IPS-15b (cell line): ENCODE measurements around the gene TPPP2.
A peak's percentile ranks its signal among the peaks of the same experiment; 100 is the strongest.

Experiments
- H3K27me3 ChIP-seq: one replicate; pipeline ENCODE4 v1.6.1; 2013; ENCODE audit warnings: low read length; ENCODE audit not compliant: control insufficient read depth, insufficient read depth
- H3K36me3 ChIP-seq: one replicate; pipeline ENCODE4 v1.6.1; 2013; ENCODE audit warnings: low read length; ENCODE audit not compliant: control insufficient read depth, insufficient read depth
- H3K4me1 ChIP-seq: one replicate; pipeline ENCODE4 v1.6.1; 2013; ENCODE audit warnings: mild to moderate bottlenecking, low read length; ENCODE audit not compliant: control insufficient read depth, insufficient read depth
- H3K4me3 ChIP-seq: one replicate; pipeline ENCODE4 v1.5.1; 2013; ENCODE audit warnings: low read depth, low read length
- H3K9ac ChIP-seq: one replicate; pipeline ENCODE4 v1.6.1; 2013; ENCODE audit warnings: low read depth, mild to moderate bottlenecking, low read length
- H3K9me3 ChIP-seq: one replicate; pipeline ENCODE4 v1.6.1; 2013; ENCODE audit warnings: mild to moderate bottlenecking, low read length; ENCODE audit not compliant: control insufficient read depth, insufficient read depth

The TPPP2 gene

DNA sequence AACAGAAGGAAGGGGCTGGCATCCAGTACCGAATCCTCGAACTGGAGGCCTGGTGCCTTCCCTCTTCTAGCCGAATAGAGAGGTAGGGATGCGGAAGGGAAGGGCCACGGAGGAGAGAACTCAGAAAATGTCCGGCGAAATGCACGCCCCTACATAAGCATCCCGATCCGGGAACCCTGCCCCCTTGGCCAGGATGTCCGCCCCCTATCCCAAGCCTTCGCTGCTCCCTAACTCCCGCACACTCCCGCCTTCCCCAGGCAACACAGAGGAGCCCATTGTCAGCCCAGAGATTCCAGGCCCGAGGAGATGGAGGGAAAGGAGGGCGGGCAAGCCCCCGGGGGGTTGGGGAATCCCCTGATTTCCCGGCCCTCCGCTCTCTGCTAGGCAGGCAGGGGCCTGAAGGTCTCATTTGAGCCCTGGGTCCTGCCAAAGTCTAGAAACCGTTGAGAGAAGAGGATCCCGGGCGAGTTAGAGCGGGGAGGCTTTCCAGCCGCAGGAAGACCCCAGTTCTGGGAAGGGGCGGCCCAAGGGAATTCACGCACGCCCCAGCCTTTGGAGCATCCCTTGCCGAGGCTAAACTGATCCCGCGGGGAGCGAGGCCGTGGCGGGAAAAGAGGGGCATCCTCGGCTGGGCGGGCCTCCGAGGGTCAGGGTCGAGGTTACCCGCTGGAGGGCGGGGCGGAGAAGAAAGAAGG, 39.5 kb downstream of the TPPP2 start:
- Histone ChIP-seq H3K4me3 (peak overlapping the region; percentile 84), H3K9me3 (no peaks in the 10 kb centered on the region), H3K36me3 (no peaks in the 10 kb centered on the region), H3K27me3 (peaks cover 39% of the 10 kb centered on the region), H3K4me1 (peaks cover 8% of the 10 kb centered on the region), H3K9ac (peak overlapping the region; percentile 60)

DNA sequence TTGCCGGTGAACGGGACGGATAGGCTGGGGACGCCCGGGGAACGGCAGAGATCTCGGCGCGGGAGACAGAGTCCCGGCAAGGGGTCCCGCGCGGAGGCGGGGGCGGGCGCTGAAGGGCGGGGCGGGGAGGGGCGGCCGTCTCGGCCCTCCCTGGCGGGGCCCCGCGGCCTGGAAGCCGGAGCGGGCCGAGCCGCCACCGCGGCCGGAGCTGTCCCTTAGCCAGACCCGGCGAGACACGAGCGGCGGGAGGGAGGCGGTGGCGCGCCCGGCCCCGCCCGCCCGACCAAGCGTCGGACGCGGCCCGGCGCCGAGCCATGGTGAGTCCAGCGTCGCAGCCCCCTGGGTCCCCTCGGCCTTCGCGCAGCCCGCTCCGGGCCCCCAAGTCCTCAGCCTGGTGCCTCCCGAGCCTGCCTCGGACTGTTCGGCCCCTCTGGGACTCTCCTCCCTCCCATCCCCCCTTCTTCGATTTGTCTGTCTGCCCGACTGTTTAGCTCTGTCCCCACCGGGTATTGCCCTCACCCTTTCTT, 40.1 kb downstream of the TPPP2 start, which contains the start of gene ARHGEF40:
ARHGEF40 (plus strand) TSS at position 222 of the 527 bp plus-strand sequence; CDS start at position 315, 93 bp downstream.
- peaks cover 39% of the 10 kb centered on the region for H3K27me3 ChIP-seq
- peaks cover 8% of the 10 kb centered on the region for H3K4me1 ChIP-seq

DNA sequence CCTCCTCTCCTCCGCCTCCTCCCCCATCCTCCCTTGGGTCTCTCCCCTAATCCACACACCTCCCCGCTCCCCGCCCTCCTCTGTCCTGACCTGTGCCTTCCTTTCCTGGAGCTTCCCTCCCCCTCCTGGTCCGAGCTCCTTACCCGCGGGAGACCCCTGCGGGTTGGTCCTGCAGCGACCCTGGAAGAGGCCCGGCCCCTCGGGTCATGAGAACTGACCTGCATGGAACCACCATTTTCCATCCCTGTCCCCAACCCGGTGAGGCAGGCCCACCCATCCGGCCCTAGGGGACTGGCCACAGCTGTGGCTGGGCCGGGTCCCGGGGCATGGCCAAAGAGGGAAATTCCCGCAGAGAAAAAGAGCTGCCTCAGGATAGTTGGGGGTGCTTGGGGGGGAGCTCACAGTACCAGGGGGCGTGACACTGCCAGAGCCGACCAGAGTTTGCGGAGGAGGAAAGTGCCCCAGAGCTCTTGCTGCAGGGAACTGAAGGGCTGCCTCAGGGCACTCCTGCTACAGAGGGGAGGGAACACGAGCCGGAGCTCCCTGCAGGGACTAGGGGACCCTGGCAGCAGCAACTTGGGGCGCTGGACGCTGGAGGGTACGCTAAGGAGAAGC, 40.7 kb downstream of the TPPP2 start:
- peaks cover 8% of the 10 kb centered on the region for H3K4me1 ChIP-seq
- H3K4me3 ChIP-seq = peak overlapping the region; percentile 84

More for the DNA sequence above, 40.1 kb downstream of the TPPP2 start, which contains the start of gene ARHGEF40:
- Histone ChIP-seq H3K4me3 (peak within 1 kb of the TSS; percentile 84), H3K9me3 (no peaks in the 10 kb centered on the region), H3K9ac (peak within 1 kb of the TSS; percentile 71), H3K36me3 (peaks cover 4% of the 10 kb centered on the region)

DNA sequence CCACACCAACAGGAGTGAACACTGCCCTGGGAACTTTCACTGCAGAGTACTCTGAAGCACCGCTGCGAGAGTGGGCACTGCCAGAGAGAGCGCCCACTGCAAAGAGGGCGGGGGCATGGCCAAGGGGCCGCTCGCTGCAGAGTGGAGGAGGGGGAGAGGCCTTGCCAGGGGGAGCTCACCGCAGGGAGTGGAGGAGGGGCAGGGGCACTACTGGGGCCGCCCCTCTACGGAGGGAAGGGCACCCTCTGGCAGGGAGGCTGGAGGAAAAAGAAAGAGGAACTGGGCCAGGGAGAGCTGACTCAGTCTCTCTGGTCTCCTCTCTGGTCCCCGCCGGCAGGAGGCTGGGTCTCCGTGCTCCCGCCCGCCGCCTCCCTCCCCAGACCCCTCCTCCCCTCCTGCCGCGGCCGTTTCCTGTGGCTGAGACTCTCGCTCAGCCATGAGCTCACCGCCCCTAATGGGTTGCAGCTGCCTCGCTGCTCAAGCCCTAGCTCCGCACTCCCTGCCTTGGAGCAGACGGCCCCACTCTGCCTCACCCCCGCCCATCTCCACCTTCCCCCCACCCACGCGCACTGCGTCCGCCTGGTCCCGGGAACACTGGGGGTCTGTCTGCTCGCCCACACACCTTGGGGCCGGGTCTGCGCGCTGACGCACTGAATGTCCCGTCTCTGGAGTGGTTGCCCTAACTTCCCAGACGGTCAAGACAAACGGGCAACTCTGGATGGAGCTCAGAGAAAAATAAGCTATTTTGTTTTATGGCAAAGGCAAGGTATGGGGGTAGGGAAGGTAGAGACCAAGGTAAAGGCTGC, 41.4 kb downstream of the TPPP2 start:
- H3K9me3 ChIP-seq = no peaks in the 10 kb centered on the region

More for the DNA sequence above, 40.7 kb downstream of the TPPP2 start:
- Histone ChIP-seq H3K9me3 (no peaks in the 10 kb centered on the region), H3K27me3 (peaks cover 39% of the 10 kb centered on the region), H3K36me3 (peaks cover 6% of the 10 kb centered on the region), H3K9ac (peak overlapping the region; percentile 71)

DNA sequence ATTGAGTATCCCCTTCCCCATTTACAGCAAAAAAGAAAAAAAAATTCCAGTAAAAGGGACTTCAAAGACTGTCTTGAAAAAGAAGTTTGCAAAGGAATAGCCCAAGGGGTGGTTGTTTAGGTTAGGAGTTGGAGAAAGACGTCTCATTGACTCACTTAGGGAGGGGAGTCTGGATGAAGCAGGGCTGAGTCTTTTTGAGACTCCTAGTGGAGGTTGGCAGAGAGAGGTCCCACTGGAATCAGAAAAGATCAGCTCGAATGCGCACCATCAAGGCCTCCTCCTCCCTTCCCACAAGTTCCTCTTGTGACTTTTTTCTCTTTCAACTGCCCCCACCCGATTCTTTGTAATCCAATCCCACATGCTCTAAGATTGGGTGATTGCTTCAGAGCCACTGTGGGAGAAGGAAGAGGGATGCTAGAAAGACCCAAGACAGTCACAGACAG, 42.0 kb downstream of the TPPP2 start:
- no peaks in the 10 kb centered on the region for H3K9me3 ChIP-seq
- H3K36me3 ChIP-seq = peaks cover 12% of the 10 kb centered on the region
- H3K4me1 ChIP-seq = peaks cover 8% of the 10 kb centered on the region
- H3K27me3 ChIP-seq = peaks cover 34% of the 10 kb centered on the region
- H3K9ac ChIP-seq = peak overlapping the region; percentile 24
- peak overlapping the region; percentile 84 for H3K4me3 ChIP-seq

More for the DNA sequence above, 41.4 kb downstream of the TPPP2 start:
- peaks cover 11% of the 10 kb centered on the region for H3K36me3 ChIP-seq
- peaks cover 8% of the 10 kb centered on the region for H3K4me1 ChIP-seq
- peak overlapping the region; percentile 84 for H3K4me3 ChIP-seq
- H3K9ac ChIP-seq = peak overlapping the region; percentile 71
- peaks cover 37% of the 10 kb centered on the region for H3K27me3 ChIP-seq

DNA sequence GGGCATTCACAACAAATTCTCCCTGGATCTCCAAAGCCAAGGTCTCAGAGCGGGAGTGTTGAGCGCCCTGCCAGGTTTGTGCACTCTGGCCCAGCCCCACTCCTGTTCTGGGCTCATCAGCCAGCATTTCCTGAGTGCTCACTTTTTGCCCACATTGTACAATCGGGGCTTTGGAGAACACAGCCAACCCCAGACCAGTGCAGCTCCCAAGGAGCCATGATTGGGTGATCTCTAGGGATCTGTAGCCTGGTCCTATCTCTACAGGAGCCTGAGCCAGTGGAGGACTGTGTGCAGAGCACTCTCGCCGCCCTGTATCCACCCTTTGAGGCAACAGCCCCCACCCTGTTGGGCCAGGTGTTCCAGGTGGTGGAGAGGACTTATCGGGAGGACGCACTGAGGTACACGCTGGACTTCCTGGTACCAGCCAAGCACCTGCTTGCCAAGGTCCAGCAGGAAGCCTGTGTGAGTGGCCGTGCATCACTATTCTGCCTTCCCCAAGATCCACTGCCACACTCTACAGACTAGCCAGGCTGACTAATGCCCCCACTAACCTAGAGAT, 42.8 kb downstream of the TPPP2 start:
- Histone ChIP-seq H3K4me1 (peaks cover 8% of the 10 kb centered on the region), H3K9ac (no peak overlapping the region)

DNA sequence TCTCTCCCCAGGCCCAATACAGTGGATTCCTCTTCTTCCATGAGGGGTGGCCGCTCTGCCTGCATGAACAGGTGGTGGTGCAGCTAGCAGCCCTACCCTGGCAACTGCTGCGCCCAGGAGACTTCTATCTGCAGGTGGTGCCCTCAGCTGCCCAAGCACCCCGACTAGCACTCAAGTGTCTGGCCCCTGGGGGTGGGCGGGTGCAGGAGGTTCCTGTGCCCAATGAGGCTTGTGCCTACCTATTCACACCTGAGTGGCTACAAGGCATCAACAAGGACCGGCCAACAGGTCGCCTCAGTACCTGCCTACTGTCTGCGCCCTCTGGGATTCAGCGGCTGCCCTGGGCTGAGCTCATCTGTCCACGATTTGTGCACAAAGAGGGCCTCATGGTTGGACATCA, 43.9 kb downstream of the TPPP2 start:
- Histone ChIP-seq H3K4me1 (peaks cover 8% of the 10 kb centered on the region), H3K27me3 (peaks cover 17% of the 10 kb centered on the region), H3K9ac (no peak overlapping the region), H3K9me3 (no peaks in the 10 kb centered on the region), H3K4me3 (no peak overlapping the region), H3K36me3 (peaks cover 12% of the 10 kb centered on the region)

More for the DNA sequence above, 42.8 kb downstream of the TPPP2 start:
- peaks cover 26% of the 10 kb centered on the region for H3K27me3 ChIP-seq
- H3K36me3 ChIP-seq = peaks cover 12% of the 10 kb centered on the region
- H3K9me3 ChIP-seq = no peaks in the 10 kb centered on the region
- H3K4me3 ChIP-seq = no peak overlapping the region

DNA sequence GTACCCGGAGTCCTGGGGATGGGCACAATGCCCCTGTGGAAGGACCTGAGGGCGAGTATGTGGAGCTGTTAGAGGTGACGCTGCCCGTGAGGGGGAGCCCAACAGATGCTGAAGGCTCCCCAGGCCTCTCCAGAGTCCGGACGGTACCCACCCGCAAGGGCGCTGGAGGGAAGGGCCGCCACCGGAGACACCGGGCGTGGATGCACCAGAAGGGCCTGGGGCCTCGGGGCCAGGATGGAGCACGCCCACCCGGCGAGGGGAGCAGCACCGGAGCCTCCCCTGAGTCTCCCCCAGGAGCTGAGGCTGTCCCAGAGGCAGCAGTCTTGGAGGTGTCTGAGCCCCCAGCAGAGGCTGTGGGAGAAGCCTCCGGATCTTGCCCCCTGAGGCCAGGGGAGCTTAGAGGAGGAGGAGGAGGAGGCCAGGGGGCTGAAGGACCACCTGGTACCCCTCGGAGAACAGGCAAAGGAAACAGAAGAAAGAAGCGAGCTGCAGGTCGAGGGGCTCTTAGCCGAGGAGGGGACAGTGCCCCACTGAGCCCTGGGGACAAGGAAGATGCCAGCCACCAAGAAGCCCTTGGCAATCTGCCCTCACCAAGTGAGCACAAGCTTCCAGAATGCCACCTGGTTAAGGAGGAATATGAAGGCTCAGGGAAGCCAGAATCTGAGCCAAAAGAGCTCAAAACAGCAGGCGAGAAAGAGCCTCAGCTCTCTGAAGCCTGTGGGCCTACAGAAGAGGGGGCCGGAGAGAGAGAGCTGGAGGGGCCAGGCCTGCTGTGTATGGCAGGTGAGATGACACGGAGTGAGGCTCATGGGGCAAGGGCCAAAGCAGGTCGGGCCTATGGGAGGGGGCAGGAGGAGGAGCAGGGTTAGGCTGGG, 44.6 kb downstream of the TPPP2 start:
- peaks cover 16% of the 10 kb centered on the region for H3K36me3 ChIP-seq

DNA sequence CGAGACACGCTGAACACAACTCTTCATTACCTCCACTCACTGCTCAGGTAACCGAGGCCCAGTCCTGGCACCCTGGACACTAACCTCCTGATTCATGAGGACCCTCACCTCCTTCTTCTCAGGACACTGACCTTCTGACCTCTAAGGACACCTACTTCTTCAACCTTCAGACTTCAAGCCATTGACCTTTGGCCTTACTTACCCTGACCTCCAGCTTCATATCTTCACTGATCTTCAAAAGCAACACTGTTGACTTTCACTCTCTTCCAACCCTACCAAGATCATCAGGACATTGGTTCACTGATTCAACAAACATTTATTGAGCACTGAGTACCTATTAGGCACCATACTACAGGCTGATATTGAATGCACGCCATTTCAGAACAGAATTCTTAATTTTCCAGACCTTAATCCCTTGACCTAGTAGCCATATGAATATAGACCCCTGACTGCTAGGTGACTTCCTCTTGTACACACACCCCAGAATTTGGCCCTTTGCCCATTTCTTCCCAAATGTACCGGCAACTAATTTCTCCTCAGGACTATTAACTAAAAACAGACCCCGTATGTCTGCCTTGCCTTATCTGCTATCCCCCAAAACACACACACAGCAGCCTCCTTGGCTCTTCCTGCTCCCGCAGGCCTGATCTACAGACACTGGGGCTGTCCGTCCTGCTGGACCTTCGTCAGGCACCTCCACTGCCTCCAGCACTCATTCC, 45.9 kb downstream of the TPPP2 start:
- Histone ChIP-seq H3K9ac (no peak overlapping the region), H3K4me1 (peaks cover 8% of the 10 kb centered on the region), H3K27me3 (peaks cover 17% of the 10 kb centered on the region), H3K9me3 (no peaks in the 10 kb centered on the region), H3K36me3 (peaks cover 19% of the 10 kb centered on the region), H3K4me3 (no peak overlapping the region)

More for the DNA sequence above, 44.6 kb downstream of the TPPP2 start:
- peaks cover 17% of the 10 kb centered on the region for H3K27me3 ChIP-seq
- H3K4me3 ChIP-seq = no peak overlapping the region
- H3K9me3 ChIP-seq = no peaks in the 10 kb centered on the region
- H3K4me1 ChIP-seq = peaks cover 8% of the 10 kb centered on the region
- H3K9ac ChIP-seq = no peak overlapping the region

DNA sequence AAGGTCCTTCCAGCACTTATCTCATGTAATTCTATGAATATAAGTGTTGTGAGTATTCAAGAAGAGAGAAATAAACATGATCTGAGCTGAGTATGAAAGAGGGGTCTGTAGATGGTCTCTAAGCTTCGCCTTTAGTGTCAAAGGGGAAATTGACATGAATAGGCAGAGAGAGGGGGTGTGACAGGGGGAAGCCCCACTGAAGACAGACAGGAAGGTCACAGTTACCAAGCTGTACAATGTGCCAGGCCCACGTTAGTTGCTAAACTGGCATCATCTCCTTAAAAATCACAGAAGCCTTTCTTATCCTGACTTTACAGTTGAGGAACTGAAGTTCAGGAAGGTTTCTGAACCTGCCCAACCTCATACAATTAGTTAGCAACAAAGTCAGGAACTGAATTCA, 47.7 kb downstream of the TPPP2 start:
- Histone ChIP-seq H3K9ac (no peak overlapping the region), H3K9me3 (no peaks in the 10 kb centered on the region), H3K27me3 (peaks cover 7% of the 10 kb centered on the region), H3K36me3 (peaks cover 24% of the 10 kb centered on the region), H3K4me3 (no peak overlapping the region), H3K4me1 (no peaks in the 10 kb centered on the region)
